Neural progenitor cell (in vitro differentiated cells): ENCODE measurements around the gene PRDM2.

Experiments
- CTCF ChIP-seq: fragments of 200-600 bp; sonication (generic); IDR thresholded peaks from 2 replicates; pipeline ENCODE4 v1.5.1; 2017; ENCODE audit warnings: antibody characterized with exemption, mild to moderate bottlenecking
- EZH2 ChIP-seq: fragments of 200-600 bp; sonication (generic); IDR thresholded peaks from 2 replicates; pipeline ENCODE4 v1.6.1; 2017; ENCODE audit warnings: antibody characterized with exemption, mild to moderate bottlenecking, moderate library complexity
- EZH2phosphoT487 ChIP-seq: fragments of 200-600 bp; sonication (generic); IDR thresholded peaks from 2 replicates; pipeline ENCODE4 v1.6.1; 2017; ENCODE audit warnings: antibody characterized with exemption

GRCh38 chr1:13871886-13872285 lies 171.9 kb downstream of the PRDM2 start:
- TF ChIP-seq CTCF (no peak), EZH2 (no peak), EZH2phosphoT487 (no peak)
